ENCODE measurements around the gene CCR7. TPM values are rescaled to one million over a fixed set of nuclear protein-coding genes. Genes with fewer than 3 reads are reported as not detected.
A peak's percentile ranks its signal among the peaks of the same experiment; 100 is the strongest.

CCR7 gene
- total and polyA plus RNA-seq, 2 of the 13 experiments (the other 11 are each of a cell fraction or from before 2014, with no cell fraction given) = 0.04 to 0.53 TPM

GRCh38 chr17:40547785-40548478, 17.3 kb downstream of the CCR7 start (continued):
- TF ChIP-seq ZNF572 (CRISPR knock-in tag; IDR thresholded peaks at IDR 0.05) = peak; percentile 58; the same call in 1 of the 2 replicates
- TF ChIP-seq ZNF513 (CRISPR knock-in tag; conservative IDR thresholded peaks at IDR 0.05) = no peak
- TF ChIP-seq ZNF547 (CRISPR knock-in tag; IDR thresholded peaks at IDR 0.05) = no peak; the same call in 1 of the 2 replicates
- no peak for TF ChIP-seq ZFP90 (CRISPR knock-in tag; IDR thresholded peaks at IDR 0.05; ENCODE audit: borderline replicate concordance)
- TF ChIP-seq ZBTB42 (CRISPR knock-in tag; IDR thresholded peaks at IDR 0.05) = no peak
- TF ChIP-seq KDM1A (CRISPR knock-in tag; IDR thresholded peaks at IDR 0.05) = peak; percentile 70; the same call in 1 of the 2 replicates
- TF ChIP-seq, protein P1, sequence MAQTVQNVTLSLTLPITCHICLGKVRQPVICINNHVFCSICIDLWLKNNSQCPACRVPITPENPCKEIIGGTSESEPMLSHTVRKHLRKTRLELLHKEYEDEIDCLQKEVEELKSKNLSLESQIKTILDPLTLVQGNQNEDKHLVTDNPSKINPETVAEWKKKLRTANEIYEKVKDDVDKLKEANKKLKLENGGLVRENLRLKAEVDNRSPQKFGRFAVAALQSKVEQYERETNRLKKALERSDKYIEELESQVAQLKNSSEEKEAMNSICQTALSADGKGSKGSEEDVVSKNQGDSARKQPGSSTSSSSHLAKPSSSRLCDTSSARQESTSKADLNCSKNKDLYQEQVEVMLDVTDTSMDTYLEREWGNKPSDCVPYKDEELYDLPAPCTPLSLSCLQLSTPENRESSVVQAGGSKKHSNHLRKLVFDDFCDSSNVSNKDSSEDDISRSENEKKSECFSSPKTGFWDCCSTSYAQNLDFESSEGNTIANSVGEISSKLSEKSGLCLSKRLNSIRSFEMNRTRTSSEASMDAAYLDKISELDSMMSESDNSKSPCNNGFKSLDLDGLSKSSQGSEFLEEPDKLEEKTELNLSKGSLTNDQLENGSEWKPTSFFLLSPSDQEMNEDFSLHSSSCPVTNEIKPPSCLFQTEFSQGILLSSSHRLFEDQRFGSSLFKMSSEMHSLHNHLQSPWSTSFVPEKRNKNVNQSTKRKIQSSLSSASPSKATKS (CRISPR knock-in tag; IDR thresholded peaks at IDR 0.05) = no peak
- no peak for TF ChIP-seq HDAC6 (IDR thresholded peaks at IDR 0.05; ENCODE audit: low read depth, low read length)
- TF ChIP-seq ZNF432 (CRISPR knock-in tag; IDR thresholded peaks at IDR 0.05; ENCODE audit: borderline replicate concordance) = no peak
- TF ChIP-seq TAF1 (CRISPR knock-in tag; IDR thresholded peaks at IDR 0.05) = no peak
- TF ChIP-seq KDM4B (CRISPR knock-in tag; IDR thresholded peaks at IDR 0.05) = 0 out of 2 replicates have a peak, but pooled peaks have one; percentile 40
- TF ChIP-seq FOSL1 (CRISPR knock-in tag; IDR thresholded peaks at IDR 0.05; ENCODE audit: borderline replicate concordance) = no peak
- peak; percentile 68; the same call in 1 of the 2 replicates for TF ChIP-seq ZMYM3 (CRISPR knock-in tag; IDR thresholded peaks at IDR 0.05)
- no peak for TF ChIP-seq NFKBIZ (CRISPR knock-in tag; IDR thresholded peaks at IDR 0.05)
- TF ChIP-seq, protein P2, sequence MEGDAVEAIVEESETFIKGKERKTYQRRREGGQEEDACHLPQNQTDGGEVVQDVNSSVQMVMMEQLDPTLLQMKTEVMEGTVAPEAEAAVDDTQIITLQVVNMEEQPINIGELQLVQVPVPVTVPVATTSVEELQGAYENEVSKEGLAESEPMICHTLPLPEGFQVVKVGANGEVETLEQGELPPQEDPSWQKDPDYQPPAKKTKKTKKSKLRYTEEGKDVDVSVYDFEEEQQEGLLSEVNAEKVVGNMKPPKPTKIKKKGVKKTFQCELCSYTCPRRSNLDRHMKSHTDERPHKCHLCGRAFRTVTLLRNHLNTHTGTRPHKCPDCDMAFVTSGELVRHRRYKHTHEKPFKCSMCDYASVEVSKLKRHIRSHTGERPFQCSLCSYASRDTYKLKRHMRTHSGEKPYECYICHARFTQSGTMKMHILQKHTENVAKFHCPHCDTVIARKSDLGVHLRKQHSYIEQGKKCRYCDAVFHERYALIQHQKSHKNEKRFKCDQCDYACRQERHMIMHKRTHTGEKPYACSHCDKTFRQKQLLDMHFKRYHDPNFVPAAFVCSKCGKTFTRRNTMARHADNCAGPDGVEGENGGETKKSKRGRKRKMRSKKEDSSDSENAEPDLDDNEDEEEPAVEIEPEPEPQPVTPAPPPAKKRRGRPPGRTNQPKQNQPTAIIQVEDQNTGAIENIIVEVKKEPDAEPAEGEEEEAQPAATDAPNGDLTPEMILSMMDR (CRISPR knock-in tag; IDR thresholded peaks at IDR 0.05) = no peak
- no peak for TF ChIP-seq ARNTL (CRISPR knock-in tag; IDR thresholded peaks at IDR 0.05)
- TF ChIP-seq SMAD1 (CRISPR knock-in tag; IDR thresholded peaks at IDR 0.05; ENCODE audit: borderline replicate concordance, low read depth) = no peak
- TF ChIP-seq ZNF34 (CRISPR knock-in tag; IDR thresholded peaks at IDR 0.05; ENCODE audit: borderline replicate concordance) = no peak
- TF ChIP-seq, protein P3, sequence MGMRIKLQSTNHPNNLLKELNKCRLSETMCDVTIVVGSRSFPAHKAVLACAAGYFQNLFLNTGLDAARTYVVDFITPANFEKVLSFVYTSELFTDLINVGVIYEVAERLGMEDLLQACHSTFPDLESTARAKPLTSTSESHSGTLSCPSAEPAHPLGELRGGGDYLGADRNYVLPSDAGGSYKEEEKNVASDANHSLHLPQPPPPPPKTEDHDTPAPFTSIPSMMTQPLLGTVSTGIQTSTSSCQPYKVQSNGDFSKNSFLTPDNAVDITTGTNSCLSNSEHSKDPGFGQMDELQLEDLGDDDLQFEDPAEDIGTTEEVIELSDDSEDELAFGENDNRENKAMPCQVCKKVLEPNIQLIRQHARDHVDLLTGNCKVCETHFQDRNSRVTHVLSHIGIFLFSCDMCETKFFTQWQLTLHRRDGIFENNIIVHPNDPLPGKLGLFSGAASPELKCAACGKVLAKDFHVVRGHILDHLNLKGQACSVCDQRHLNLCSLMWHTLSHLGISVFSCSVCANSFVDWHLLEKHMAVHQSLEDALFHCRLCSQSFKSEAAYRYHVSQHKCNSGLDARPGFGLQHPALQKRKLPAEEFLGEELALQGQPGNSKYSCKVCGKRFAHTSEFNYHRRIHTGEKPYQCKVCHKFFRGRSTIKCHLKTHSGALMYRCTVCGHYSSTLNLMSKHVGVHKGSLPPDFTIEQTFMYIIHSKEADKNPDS (CRISPR knock-in tag; IDR thresholded peaks at IDR 0.05) = peak; percentile 84; the same call in 1 of the 2 replicates
